H9 (cell line): Measurements from ENCODE around the gene TFF2. TPM values are rescaled to one million over a fixed set of nuclear protein-coding genes. Genes with fewer than 3 reads are reported as not detected.

Experiments used
- DNase-seq: peaks from one replicate; pipeline ENCODE4 v3.0.0-alpha.2; 2017
- H2AFZ ChIP-seq: one replicate; pipeline ENCODE4 v1.6.1; 2013; ENCODE audit warnings: mild to moderate bottlenecking, low read length, control low read depth, moderate library complexity
- H2AK5ac ChIP-seq: 2 replicates; pipeline ENCODE4 v1.6.1; 2013; ENCODE audit warnings: low read length, control low read depth, mixed read lengths; ENCODE audit not compliant: insufficient read length
- H2BK120ac ChIP-seq: one replicate; pipeline ENCODE4 v1.6.1; 2013; ENCODE audit warnings: low read depth, mild to moderate bottlenecking, low read length, control low read depth, inconsistent platforms; ENCODE audit not compliant: poor library complexity, severe bottlenecking
- H2BK12ac ChIP-seq: 2 replicates; pipeline ENCODE4 v1.6.1; 2013; ENCODE audit warnings: low read length, control low read depth, mixed read lengths, low read depth; ENCODE audit not compliant: insufficient read length
- H2BK15ac ChIP-seq: 2 replicates; pipeline ENCODE4 v1.6.1; 2013; ENCODE audit warnings: low read depth, low read length, control low read depth
- H2BK20ac ChIP-seq: one replicate; pipeline ENCODE4 v1.6.1; 2013; ENCODE audit warnings: low read depth, mild to moderate bottlenecking, low read length, control low read depth, inconsistent platforms; ENCODE audit not compliant: poor library complexity, severe bottlenecking
- H2BK5ac ChIP-seq: 2 replicates; pipeline ENCODE4 v1.6.1; 2013; ENCODE audit warnings: low read length, control low read depth, mixed read lengths; ENCODE audit not compliant: insufficient read length
- H3K14ac ChIP-seq: 2 replicates; pipeline ENCODE4 v1.6.1; 2013; ENCODE audit warnings: low read length, control low read depth; ENCODE audit not compliant: insufficient read depth
- H3K18ac ChIP-seq: 2 replicates; pipeline ENCODE4 v1.6.1; 2013; ENCODE audit warnings: low read depth, mild to moderate bottlenecking, mixed read lengths, low read length, control low read depth; ENCODE audit not compliant: insufficient read length
- H3K23ac ChIP-seq: 2 replicates; pipeline ENCODE4 v1.6.1; 2013; ENCODE audit warnings: low read length, control low read depth, mixed read lengths, low read depth; ENCODE audit not compliant: insufficient read length
- H3K23me2 ChIP-seq: 2 replicates; pipeline ENCODE4 v1.6.1; 2013; ENCODE audit warnings: low read depth, mild to moderate bottlenecking, mixed read lengths, low read length, control low read depth; ENCODE audit not compliant: insufficient read length, poor library complexity, severe bottlenecking
- H3K27ac ChIP-seq: 2 replicates; pipeline ENCODE4 v1.5.1; 2013; ENCODE audit warnings: low read length, control low read depth, mixed read lengths, low read depth; ENCODE audit not compliant: insufficient read length
- H3K27me3 ChIP-seq: 2 replicates; pipeline ENCODE4 v1.6.1; 2013; ENCODE audit warnings: low read length, control low read depth, inconsistent platforms; ENCODE audit not compliant: insufficient read depth
- H3K4ac ChIP-seq: 2 replicates; pipeline ENCODE4 v1.6.1; 2013; ENCODE audit warnings: low read depth, mild to moderate bottlenecking, control low read depth, inconsistent platforms, low read length, moderate library complexity
- H3K4me1 ChIP-seq: 2 replicates; pipeline ENCODE4 v1.6.1; 2013; ENCODE audit warnings: low read length, control low read depth, inconsistent platforms; ENCODE audit not compliant: insufficient read depth
- H3K4me2 ChIP-seq: 2 replicates; pipeline ENCODE4 v1.6.1; 2013; ENCODE audit warnings: low read length, control low read depth, mixed read lengths; ENCODE audit not compliant: insufficient read length, insufficient read depth
- H3K56ac ChIP-seq: 2 replicates; pipeline ENCODE4 v1.6.1; 2013; ENCODE audit warnings: low read depth, mild to moderate bottlenecking, mixed read lengths, low read length, control low read depth; ENCODE audit not compliant: insufficient read length
- H3K79me1 ChIP-seq: 2 replicates; pipeline ENCODE4 v1.6.1; 2013; ENCODE audit warnings: low read depth, mild to moderate bottlenecking, moderate library complexity, low read length, control low read depth, inconsistent platforms; ENCODE audit not compliant: insufficient read depth, poor library complexity, severe bottlenecking
- H3K79me2 ChIP-seq: 2 replicates; pipeline ENCODE4 v1.6.1; 2013; ENCODE audit warnings: low read length, control low read depth, inconsistent platforms; ENCODE audit not compliant: insufficient read depth
- H3K9ac ChIP-seq: 2 replicates; pipeline ENCODE4 v1.6.1; 2013; ENCODE audit warnings: low read length, control low read depth, mixed read lengths; ENCODE audit not compliant: insufficient read length; ENCODE audit errors: extremely low read depth
- H3K9me3 ChIP-seq: one replicate; pipeline ENCODE4 v1.6.1; 2013; ENCODE audit warnings: low read depth, low read length, inconsistent platforms; ENCODE audit not compliant: control insufficient read depth
- H3T11ph ChIP-seq: one replicate; pipeline ENCODE4 v1.6.1; 2013; ENCODE audit warnings: mild to moderate bottlenecking, low read length, control low read depth, inconsistent platforms
- H4K20me1 ChIP-seq: one replicate; pipeline ENCODE4 v1.6.1; 2013; ENCODE audit not compliant: control insufficient read depth, insufficient read length, insufficient read depth
- H4K5ac ChIP-seq: 2 replicates; pipeline ENCODE4 v1.6.1; 2013; ENCODE audit warnings: low read depth, mild to moderate bottlenecking, mixed read lengths, low read length, control low read depth; ENCODE audit not compliant: insufficient read length
- H4K8ac ChIP-seq: replicated peaks from 2 replicates; pipeline ENCODE4 v1.6.1; 2013; ENCODE audit warnings: low read length, control low read depth, mixed read lengths, low read depth; ENCODE audit not compliant: insufficient read length
- H4K91ac ChIP-seq: 2 replicates; pipeline ENCODE4 v1.6.1; 2013; ENCODE audit warnings: low read depth, mild to moderate bottlenecking, moderate library complexity, mixed read lengths, low read length, control low read depth; ENCODE audit not compliant: insufficient read length
- H3K27ac Mint-ChIP-seq, 3 experiments: 2 replicates in 2 of 3; 3 replicates in 1 of 3; pipeline ENCODE4 v1.8.0; 2020 to 2021; ENCODE audit warnings: mixed read lengths in 3 of 3, mild to moderate bottlenecking in 1 of 3, moderate library complexity in 1 of 3
- H3K27me3 Mint-ChIP-seq: 2 replicates; pipeline ENCODE4 v1.8.0; 2021; ENCODE audit warnings: low read depth, mild to moderate bottlenecking, moderate library complexity, mixed read lengths
- H3K36me3 Mint-ChIP-seq, 3 experiments: 2 replicates in 2 of 3; 3 replicates in 1 of 3; pipeline ENCODE4 v1.8.0; 2020 to 2021; ENCODE audit warnings: low read depth in 3 of 3, mixed read lengths in 3 of 3; ENCODE audit not compliant: insufficient read depth in 1 of 3
- H3K4me1 Mint-ChIP-seq, 2 experiments: 2 replicates each; pipeline ENCODE4 v1.8.0; 2020; ENCODE audit warnings: mixed read lengths in 2 of 2
- H3K4me3 Mint-ChIP-seq, 2 experiments: 2 replicates in 1 of 2; 3 replicates in 1 of 2; pipeline ENCODE4 v1.8.0; 2020 to 2021; ENCODE audit warnings: mild to moderate bottlenecking in 2 of 2, mixed read lengths in 2 of 2, moderate library complexity in 1 of 2
- H3K9me3 Mint-ChIP-seq, 2 experiments: 2 replicates in 1 of 2; 3 replicates in 1 of 2; pipeline ENCODE4 v1.8.0; 2020; ENCODE audit warnings: mild to moderate bottlenecking in 2 of 2, mixed read lengths in 2 of 2, moderate library complexity in 1 of 2
- CTCF ChIP-seq: fragments of 200-600 bp; sonication (generic); conservative IDR thresholded peaks from 3 replicates; pipeline ENCODE4 v1.8.0; 2021; ENCODE audit warnings: antibody characterized with exemption, mild to moderate bottlenecking
- WGBS: extraction: QIAGEN DNeasy Blood & Tissue Kit; methylation state at CpG from one replicate; pipeline ENCODE4 v1.1.7; 2013; ENCODE audit warnings: missing lambda C conversion rate, low lambda C conversion rate, mixed read lengths; ENCODE audit not compliant: insufficient read length; ENCODE audit errors: extremely low coverage; 5-methylcytosine and 5-hydroxymethylcytosine counted together
- total RNA-seq: library from RNA; stranded (reverse); gene quantifications from 2 replicates; pipeline ENCODE4 v1.2.1, GENCODE V29; 2021

Gene TFF2
- total RNA-seq, 1 experiment from 2014 or later: not detected

GRCh38 chr21:42367367-42368165, 16.8 kb upstream of the TFF2 start:
- H4K91ac ChIP-seq: no peak overlapping the region
- H3K4me2 ChIP-seq: no peak overlapping the region
- H3K23me2 ChIP-seq: no peaks in the 10 kb centered on the region
- no peaks in the 10 kb centered on the region; the same call in 1 of the 2 replicates for H3K4me1 ChIP-seq
- no peak overlapping the region for H4K5ac ChIP-seq
- no peak overlapping the region for H3K56ac ChIP-seq
- no CpG with 5 or more reads among the region's 14 CpGs for WGBS
- H3T11ph ChIP-seq: no peak overlapping the region
- no peaks in the 10 kb centered on the region for H3K79me1 ChIP-seq
- H3K9me3 ChIP-seq: no peaks in the 10 kb centered on the region
- no peaks in the 10 kb centered on the region; a peak in 1 of 5 replicates for H3K9me3 Mint-ChIP-seq
- no peaks in the 10 kb centered on the region for H4K20me1 ChIP-seq
- DNase-seq: no peak
- no peak for TF ChIP-seq CTCF
- H3K23ac ChIP-seq: no peak overlapping the region
- no peak overlapping the region for H2BK5ac ChIP-seq
- peaks cover 2 to 4% of the 10 kb centered on the region in 2 experiments; a peak in 1 of 4 replicates for H3K4me1 Mint-ChIP-seq
- no peak overlapping the region for H3K4me3 Mint-ChIP-seq
- no peak overlapping the region for H3K9ac ChIP-seq
- no peak overlapping the region for H2BK20ac ChIP-seq
- H2BK120ac ChIP-seq: no peak overlapping the region
- no peak overlapping the region for H2BK12ac ChIP-seq
- no peaks in the 10 kb centered on the region for H3K27me3 ChIP-seq
- H3K14ac ChIP-seq: no peak overlapping the region
- no peak overlapping the region for H3K4ac ChIP-seq
- H4K8ac ChIP-seq: no peak overlapping the region
- H3K36me3 Mint-ChIP-seq: no peaks in the 10 kb centered on the region; a peak in 1 of 7 replicates
- H3K27ac Mint-ChIP-seq: no peak overlapping the region; a peak in 1 of 7 replicates
- no peak overlapping the region for H3K27ac ChIP-seq
- no peaks in the 10 kb centered on the region for H3K79me2 ChIP-seq
- H2AFZ ChIP-seq: no peak overlapping the region
- H2BK15ac ChIP-seq: no peak overlapping the region
- H3K27me3 Mint-ChIP-seq: peaks cover 13% of the 10 kb centered on the region
- H2AK5ac ChIP-seq: no peak overlapping the region
- H3K18ac ChIP-seq: no peak overlapping the region
